ENCODE measurements around the gene BNIP2. TPM values are rescaled to one million over a fixed set of nuclear protein-coding genes. Genes with fewer than 3 reads are reported as not detected.

Gene BNIP2
- 113 and 123 TPM in 2 replicates for total RNA-seq (2014; rRNA removed; shearing (Covaris generic))
- polyA plus RNA-seq (2016; fragmentation: Nextera tagmentation; extraction: Ambion mirVana) = 81.6 and 81.9 TPM in 2 replicates

- Histone ChIP-seq H3K9ac (peak within 1 kb of the TSS; percentile 99), H3F3A (ENCODE audit: insufficient read depth) (peaks cover 50% of the 10 kb centered on the region), H3K79me2 (ENCODE audit: insufficient read depth) (peaks cover 50% of the 10 kb centered on the region), H3K27me3 (replicated peaks; ENCODE audit: insufficient read depth) (no peaks in the 10 kb centered on the region), H4K20me1 (ENCODE audit: insufficient read depth) (peaks cover 8% of the 10 kb centered on the region; the same call in 1 of the 2 replicates), H3K4me2 (ENCODE audit: unreplicated experiment) (peak within 1 kb of the TSS; percentile 98), H3K4me1 (ENCODE audit: insufficient read depth) (peaks cover 29% of the 10 kb centered on the region), H3K4me3 (peak within 1 kb of the TSS; percentile 98), H3K9me2 (ENCODE audit: insufficient read depth) (no peaks in the 10 kb centered on the region), H3K27ac (peak within 1 kb of the TSS; percentile 99), H3K9me3 (ENCODE audit: low read depth) (no peaks in the 10 kb centered on the region), H2AFZ (peak within 1 kb of the TSS; percentile 95), H3K36me3 (ENCODE audit: low read depth) (0 out of 2 replicates have a peak, but pooled peaks cover 6% of the 10 kb centered on the region)
- WGBS, 2 experiments (ENCODE audit: low coverage in 1 of 2, low lambda C conversion rate in 2 of 2, missing lambda C conversion rate in 2 of 2) = 1 to 2% methylated on average over 39 to 76 of the region's 78 CpGs
- no peak for TF ChIP-seq EZH2phosphoT487 (IDR thresholded peaks at IDR 0.05; ENCODE audit: insufficient read depth, low read depth)
- TF ChIP-seq EZH2 (IDR thresholded peaks at IDR 0.05; ENCODE audit: insufficient read depth, poor library complexity, severe bottlenecking) = no peak
- peak; percentile 99 for DNase-seq
- in situ Hi-C loops (cut with MboI) = no loop called here
Measured at GRCh38 chr15:59688782-59689625, at the start of gene BNIP2. Gene BNIP2, minus strand, starts transcription at chr15:59689320. Its CDS starts 6,863 bp downstream, at chr15:59682457.

GRCh38 chr15:59738676-59739075 lies 49.6 kb upstream of the BNIP2 start:
- no peaks in the 10 kb centered on the region for H3K9me2 ChIP-seq (ENCODE audit: insufficient read depth)
- in situ Hi-C loops (cut with MboI) = loop anchor here (25.0 kb wide), 1 partner anchor 449 kb away; no protein-coding TSS in a partner anchor

GRCh38 chr15:59736181-59736580 lies 47.1 kb upstream of the BNIP2 start:
- no peak for TF ChIP-seq EZH2phosphoT487 (IDR thresholded peaks at IDR 0.05; ENCODE audit: insufficient read depth, low read depth)
- no peak for TF ChIP-seq EZH2 (IDR thresholded peaks at IDR 0.05; ENCODE audit: insufficient read depth, poor library complexity, severe bottlenecking)
- H3K4me1 ChIP-seq (ENCODE audit: insufficient read depth) = no peaks in the 10 kb centered on the region
- no peak for DNase-seq
- no peaks in the 10 kb centered on the region for H3K79me2 ChIP-seq (ENCODE audit: insufficient read depth)
- H3K4me3 ChIP-seq = no peak overlapping the region
- H2AFZ ChIP-seq = no peak overlapping the region
- no peaks in the 10 kb centered on the region for H3K9me2 ChIP-seq (ENCODE audit: insufficient read depth)
- in situ Hi-C loops (cut with MboI) = loop anchor here (25.0 kb wide), 1 partner anchor 451 kb away; no protein-coding TSS in a partner anchor
- WGBS, 2 experiments (ENCODE audit: low coverage in 1 of 2, low lambda C conversion rate in 2 of 2, missing lambda C conversion rate in 2 of 2) = 63 to 77% methylated on average over 7 of the region's 7 CpGs
- no peak overlapping the region for H3K9ac ChIP-seq
- H3K27ac ChIP-seq = no peak overlapping the region
- no peaks in the 10 kb centered on the region for H3F3A ChIP-seq (ENCODE audit: insufficient read depth)
- H4K20me1 ChIP-seq (ENCODE audit: insufficient read depth) = no peaks in the 10 kb centered on the region
- peaks cover 9% of the 10 kb centered on the region for H3K27me3 ChIP-seq (replicated peaks; ENCODE audit: insufficient read depth)
- H3K9me3 ChIP-seq (ENCODE audit: low read depth) = no peaks in the 10 kb centered on the region
- no peaks in the 10 kb centered on the region for H3K36me3 ChIP-seq (ENCODE audit: low read depth)
- no peak overlapping the region for H3K4me2 ChIP-seq (ENCODE audit: unreplicated experiment)

More at GRCh38 chr15:59738676-59739075, 49.6 kb upstream of the BNIP2 start:
- Histone ChIP-seq H3K27ac (no peak overlapping the region), H4K20me1 (ENCODE audit: insufficient read depth) (no peaks in the 10 kb centered on the region), H3K4me3 (no peak overlapping the region), H2AFZ (no peak overlapping the region), H3K36me3 (ENCODE audit: low read depth) (no peaks in the 10 kb centered on the region), H3K4me1 (ENCODE audit: insufficient read depth) (no peaks in the 10 kb centered on the region), H3K9ac (no peak overlapping the region), H3F3A (ENCODE audit: insufficient read depth) (no peaks in the 10 kb centered on the region), H3K9me3 (ENCODE audit: low read depth) (no peaks in the 10 kb centered on the region), H3K27me3 (replicated peaks; ENCODE audit: insufficient read depth) (peaks cover 14% of the 10 kb centered on the region), H3K4me2 (ENCODE audit: unreplicated experiment) (no peak overlapping the region), H3K79me2 (ENCODE audit: insufficient read depth) (no peaks in the 10 kb centered on the region)
- TF ChIP-seq EZH2 (IDR thresholded peaks at IDR 0.05; ENCODE audit: insufficient read depth, poor library complexity, severe bottlenecking) (no peak), EZH2phosphoT487 (IDR thresholded peaks at IDR 0.05; ENCODE audit: insufficient read depth, low read depth) (no peak)
- WGBS, 2 experiments (ENCODE audit: low coverage in 1 of 2, low lambda C conversion rate in 2 of 2, missing lambda C conversion rate in 2 of 2) = 75 to 79% methylated on average over 7 of the region's 7 CpGs
- DNase-seq = no peak

- TF ChIP-seq EZH2phosphoT487 (IDR thresholded peaks at IDR 0.05; ENCODE audit: insufficient read depth, low read depth) = no peak
- TF ChIP-seq EZH2 (IDR thresholded peaks at IDR 0.05; ENCODE audit: insufficient read depth, poor library complexity, severe bottlenecking) = no peak
- H3F3A ChIP-seq (ENCODE audit: insufficient read depth) = no peaks in the 10 kb centered on the region
- no peaks in the 10 kb centered on the region for H3K4me1 ChIP-seq (ENCODE audit: insufficient read depth)
- no peak overlapping the region for H3K9ac ChIP-seq
- no peaks in the 10 kb centered on the region for H4K20me1 ChIP-seq (ENCODE audit: insufficient read depth)
- 25 to 41% methylated on average over 3 of the region's 3 CpGs for WGBS, 2 experiments (ENCODE audit: low coverage in 1 of 2, low lambda C conversion rate in 2 of 2, missing lambda C conversion rate in 2 of 2)
- H3K4me2 ChIP-seq (ENCODE audit: unreplicated experiment) = no peak overlapping the region
- H3K27me3 ChIP-seq (replicated peaks; ENCODE audit: insufficient read depth) = 0 out of 2 replicates have a peak, but pooled peaks cover 9% of the 10 kb centered on the region
- in situ Hi-C loops (cut with MboI) = loop anchor here (10.0 to 25.0 kb wide), 2 partner anchors 462 to 590 kb away; no protein-coding TSS in a partner anchor
- no peaks in the 10 kb centered on the region for H3K36me3 ChIP-seq (ENCODE audit: low read depth)
- no peak overlapping the region for H3K4me3 ChIP-seq
- no peak overlapping the region for H3K27ac ChIP-seq
- H3K9me2 ChIP-seq (ENCODE audit: insufficient read depth) = no peaks in the 10 kb centered on the region
- DNase-seq = no peak
- H3K9me3 ChIP-seq (ENCODE audit: low read depth) = no peaks in the 10 kb centered on the region
- H2AFZ ChIP-seq = no peak overlapping the region
- H3K79me2 ChIP-seq (ENCODE audit: insufficient read depth) = no peaks in the 10 kb centered on the region
Measured at GRCh38 chr15:59725151-59725486, 36.0 kb upstream of the BNIP2 start.

All from GM23248 (cell line).